Measurements from ENCODE around the gene SLC39A2.

DNA sequence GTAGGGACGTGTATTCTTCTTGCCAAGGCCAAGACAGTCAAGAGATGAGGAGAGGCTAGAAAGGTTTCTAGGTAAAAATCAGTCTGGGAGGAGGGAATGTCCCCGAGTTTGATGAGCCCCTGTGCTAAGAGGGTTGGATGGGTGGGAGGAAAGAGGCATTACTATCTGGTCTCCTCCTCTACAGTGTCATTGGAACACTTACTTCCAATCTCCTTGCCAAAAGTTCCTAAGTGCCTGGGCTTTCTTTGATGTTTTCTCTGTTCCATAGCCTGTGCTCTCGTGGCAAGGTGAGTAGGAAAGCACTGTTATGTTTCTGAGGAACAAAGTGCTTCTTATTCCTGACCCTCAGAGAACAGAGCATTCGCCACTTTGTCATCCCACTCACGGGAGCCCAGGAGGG, 35.6 kb downstream of the SLC39A2 start, which contains the start of gene RNASE13:
- TF ChIP-seq, protein P1, sequence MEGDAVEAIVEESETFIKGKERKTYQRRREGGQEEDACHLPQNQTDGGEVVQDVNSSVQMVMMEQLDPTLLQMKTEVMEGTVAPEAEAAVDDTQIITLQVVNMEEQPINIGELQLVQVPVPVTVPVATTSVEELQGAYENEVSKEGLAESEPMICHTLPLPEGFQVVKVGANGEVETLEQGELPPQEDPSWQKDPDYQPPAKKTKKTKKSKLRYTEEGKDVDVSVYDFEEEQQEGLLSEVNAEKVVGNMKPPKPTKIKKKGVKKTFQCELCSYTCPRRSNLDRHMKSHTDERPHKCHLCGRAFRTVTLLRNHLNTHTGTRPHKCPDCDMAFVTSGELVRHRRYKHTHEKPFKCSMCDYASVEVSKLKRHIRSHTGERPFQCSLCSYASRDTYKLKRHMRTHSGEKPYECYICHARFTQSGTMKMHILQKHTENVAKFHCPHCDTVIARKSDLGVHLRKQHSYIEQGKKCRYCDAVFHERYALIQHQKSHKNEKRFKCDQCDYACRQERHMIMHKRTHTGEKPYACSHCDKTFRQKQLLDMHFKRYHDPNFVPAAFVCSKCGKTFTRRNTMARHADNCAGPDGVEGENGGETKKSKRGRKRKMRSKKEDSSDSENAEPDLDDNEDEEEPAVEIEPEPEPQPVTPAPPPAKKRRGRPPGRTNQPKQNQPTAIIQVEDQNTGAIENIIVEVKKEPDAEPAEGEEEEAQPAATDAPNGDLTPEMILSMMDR (IDR thresholded peaks at IDR 0.05; ENCODE audit: insufficient read depth, low read length, poor library complexity, severe bottlenecking) = no peak
- TF ChIP-seq EZH2phosphoT487 (conservative IDR thresholded peaks at IDR 0.05; ENCODE audit: low read length) = no peak
